ENCODE data around the gene AMHR2. TPM values are rescaled to one million over a fixed set of nuclear protein-coding genes. Genes with fewer than 3 reads are reported as not detected.
"Not testable (repeated sequence)": the region's sequence is repeated elsewhere in the genome, so short reads cannot be mapped to it uniquely, and the experiment has no call there.

AMHR2 gene
- total RNA-seq, 2 experiments from 2014 or later, result not detected

GRCh38 chr12:53383258-53383657 is 40.4 kb upstream of the AMHR2 start:
- ChIA-PET CTCF (interaction anchor here (0.9 to 4.4 kb wide), 6 partner anchors 21 to 62 kb away, joined by 3 to 51 read pairs (median 14); partner anchors contain the start of gene AAAS), POLR2A (interaction anchor here (0.9 to 2.0 kb wide), 7 partner anchors 8 to 58 kb away, joined by 3 to 9 read pairs (median 3); no protein-coding TSS in a partner anchor)
- H3K9me3 Mint-ChIP-seq, result no peaks in the 10 kb centered on the region
- H3K4me1 Mint-ChIP-seq (ENCODE audit: low read depth), result peaks cover 58% of the 10 kb centered on the region
- no peak for TF ChIP-seq CTCF (IDR thresholded peaks at IDR 0.05)
- H3K27ac Mint-ChIP-seq, result peak overlapping the region; percentile 75
- no peaks in the 10 kb centered on the region for H3K27me3 Mint-ChIP-seq
- ATAC-seq (no peak), DNase-seq (no peak)
- intact Hi-C loops (cut with micrococcal nuclease), result loop anchor here (5.0 kb wide), 1 partner anchor 39 kb away; the partner anchor contains the start of gene AMHR2
- H3K4me3 Mint-ChIP-seq, result peak overlapping the region; percentile 86
- H3K36me3 Mint-ChIP-seq (ENCODE audit: low read depth), result peaks cover 54% of the 10 kb centered on the region

GRCh38 chr12:53386381-53386780 is 37.3 kb upstream of the AMHR2 start:
- DNase-seq; ATAC-seq; intact Hi-C loops (cut with micrococcal nuclease); H3K9me3 Mint-ChIP-seq; H3K27me3 Mint-ChIP-seq: not testable (repeated sequence)
- peak overlapping the region; percentile 77 for H3K27ac Mint-ChIP-seq
- CTCF ChIA-PET, result interaction anchor here (1.5 to 3.3 kb wide), 3 partner anchors 30 to 65 kb away, joined by 4 to 21 read pairs (median 9); partner anchors contain the start of gene AAAS
- H3K36me3 Mint-ChIP-seq (ENCODE audit: low read depth), result peaks cover 65% of the 10 kb centered on the region
- POLR2A ChIA-PET, result interaction anchor here (0.7 to 1.2 kb wide), 2 partner anchors 10 to 65 kb away, joined by 3 to 5 read pairs; no protein-coding TSS in a partner anchor
- H3K4me1 Mint-ChIP-seq (ENCODE audit: low read depth), result peaks cover 73% of the 10 kb centered on the region
- H3K4me3 Mint-ChIP-seq, result peak overlapping the region; percentile 52

GRCh38 chr12:53388932-53389331 is 34.7 kb upstream of the AMHR2 start:
- CTCF ChIA-PET, result interaction anchor here (0.6 to 1.2 kb wide), 2 partner anchors 32 to 41 kb away, joined by 3 to 7 read pairs; no protein-coding TSS in a partner anchor

GRCh38 chr12:53389702-53390101 is 34.0 kb upstream of the AMHR2 start:
- Mint-ChIP-seq H3K27me3 (no peaks in the 10 kb centered on the region), H3K36me3 (ENCODE audit: low read depth) (peaks cover 39% of the 10 kb centered on the region), H3K4me1 (ENCODE audit: low read depth) (peaks cover 49% of the 10 kb centered on the region), H3K9me3 (no peaks in the 10 kb centered on the region), H3K27ac (peak overlapping the region; percentile 22), H3K4me3 (peak overlapping the region; percentile 7)
- intact Hi-C loops (cut with micrococcal nuclease), result no loop called here
- ATAC-seq (no peak), DNase-seq (no peak)
- POLR2A ChIA-PET, result interaction anchor here (1.5 kb wide), 1 partner anchor 11 kb away, joined by 5 read pairs; no protein-coding TSS in a partner anchor
- no peak for TF ChIP-seq CTCF (IDR thresholded peaks at IDR 0.05)
- CTCF ChIA-PET, result interaction anchor here (1.0 kb wide), 1 partner anchor 37 kb away, joined by 3 read pairs; no protein-coding TSS in a partner anchor

More at GRCh38 chr12:53388932-53389331, 34.7 kb upstream of the AMHR2 start:
- Mint-ChIP-seq H3K4me1 (ENCODE audit: low read depth) (peaks cover 54% of the 10 kb centered on the region), H3K4me3 (no peak overlapping the region), H3K36me3 (ENCODE audit: low read depth) (peaks cover 45% of the 10 kb centered on the region), H3K27me3 (no peaks in the 10 kb centered on the region), H3K9me3 (no peaks in the 10 kb centered on the region), H3K27ac (peak overlapping the region; percentile 43)
- no peak for ATAC-seq
- intact Hi-C loops (cut with micrococcal nuclease), result no loop called here
- TF ChIP-seq CTCF (IDR thresholded peaks at IDR 0.05), result no peak
- no peak for DNase-seq
- POLR2A ChIA-PET, result interaction anchor here (1.1 to 1.5 kb wide), 2 partner anchors 10 to 28 kb away, joined by 3 to 5 read pairs; no protein-coding TSS in a partner anchor

GRCh38 chr12:53391724-53392123 is 31.9 kb upstream of the AMHR2 start:
- Mint-ChIP-seq H3K27me3 (no peaks in the 10 kb centered on the region), H3K36me3 (ENCODE audit: low read depth) (peaks cover 32% of the 10 kb centered on the region), H3K4me1 (ENCODE audit: low read depth) (peaks cover 42% of the 10 kb centered on the region), H3K4me3 (no peak overlapping the region), H3K27ac (peak overlapping the region; percentile 39), H3K9me3 (no peaks in the 10 kb centered on the region)
- intact Hi-C loops (cut with micrococcal nuclease), result no loop called here
- DNase-seq (no peak), ATAC-seq (no peak)
- ChIA-PET POLR2A (interaction anchor here (1.3 kb wide), 1 partner anchor 9 kb away, joined by 3 read pairs; no protein-coding TSS in a partner anchor), CTCF (no interaction called here)
- no peak for TF ChIP-seq CTCF (IDR thresholded peaks at IDR 0.05)
